Measurements from ENCODE around the gene UTP18.

GRCh38 chr17:51272812-51273211 is 12.5 kb downstream of the UTP18 start:
- TF ChIP-seq, protein P1, sequence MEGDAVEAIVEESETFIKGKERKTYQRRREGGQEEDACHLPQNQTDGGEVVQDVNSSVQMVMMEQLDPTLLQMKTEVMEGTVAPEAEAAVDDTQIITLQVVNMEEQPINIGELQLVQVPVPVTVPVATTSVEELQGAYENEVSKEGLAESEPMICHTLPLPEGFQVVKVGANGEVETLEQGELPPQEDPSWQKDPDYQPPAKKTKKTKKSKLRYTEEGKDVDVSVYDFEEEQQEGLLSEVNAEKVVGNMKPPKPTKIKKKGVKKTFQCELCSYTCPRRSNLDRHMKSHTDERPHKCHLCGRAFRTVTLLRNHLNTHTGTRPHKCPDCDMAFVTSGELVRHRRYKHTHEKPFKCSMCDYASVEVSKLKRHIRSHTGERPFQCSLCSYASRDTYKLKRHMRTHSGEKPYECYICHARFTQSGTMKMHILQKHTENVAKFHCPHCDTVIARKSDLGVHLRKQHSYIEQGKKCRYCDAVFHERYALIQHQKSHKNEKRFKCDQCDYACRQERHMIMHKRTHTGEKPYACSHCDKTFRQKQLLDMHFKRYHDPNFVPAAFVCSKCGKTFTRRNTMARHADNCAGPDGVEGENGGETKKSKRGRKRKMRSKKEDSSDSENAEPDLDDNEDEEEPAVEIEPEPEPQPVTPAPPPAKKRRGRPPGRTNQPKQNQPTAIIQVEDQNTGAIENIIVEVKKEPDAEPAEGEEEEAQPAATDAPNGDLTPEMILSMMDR (IDR thresholded peaks at IDR 0.05): no peak
- TF ChIP-seq EZH2 (IDR thresholded peaks at IDR 0.05; ENCODE audit: borderline replicate concordance, insufficient read depth, low read depth, low read length, poor library complexity, severe bottlenecking): no peak
